PC-3 (cell line): ENCODE measurements around the gene HSH2D. TPM values are rescaled to one million over a fixed set of nuclear protein-coding genes. Genes with fewer than 3 reads are reported as not detected.

Experiments
- ATAC-seq: fragments of 200-7000 bp; cut with Tn5 transposase; 2 replicates; pipeline ENCODE4 v1.9.1; 2020; ENCODE audit warnings: mild to moderate bottlenecking, moderate library complexity
- BruUV-seq: library from RNA; stranded (reverse); fragments of 400-500 nt; replicated peaks from 2 replicates; lab custom pipeline; 2021; lab: Mats Ljungman, UMichigan
- CTCF ChIA-PET: fragments of 300-600 bp; sonication (Branson Sonifier 250); formaldehyde crosslinking; loops from one replicate; lab custom pipeline; 2022; ENCODE audit warnings: antibody characterized with exemption; lab: Charles Lee
- POLR2A ChIA-PET: fragments of 300-600 bp; sonication (Branson Sonifier 250); formaldehyde crosslinking; loops from one replicate; lab custom pipeline; 2022; ENCODE audit warnings: antibody characterized with exemption; ENCODE audit not compliant: unreplicated experiment; lab: Charles Lee
- DNase-seq: peaks from one replicate; pipeline ENCODE4 v3.0.0-alpha.2; 2015
- H2AFZ ChIP-seq: fragments of 300-600 bp; sonication (generic); 2 replicates; pipeline ENCODE4 v1.6.0; 2016; ENCODE audit warnings: antibody characterized with exemption, low read length
- H3F3A ChIP-seq: fragments of 300-600 bp; sonication (generic); one replicate; pipeline ENCODE4 v1.6.0; 2017; ENCODE audit warnings: antibody characterized with exemption, low read length, control low read depth, mild to moderate bottlenecking; ENCODE audit not compliant: unreplicated experiment
- H3K27ac ChIP-seq: fragments of 300-600 bp; sonication (generic); 2 replicates; pipeline ENCODE4 v1.5.1; 2016; ENCODE audit warnings: mild to moderate bottlenecking, low read length
- H3K27me3 ChIP-seq: fragments of 300-600 bp; sonication (generic); 2 replicates; pipeline ENCODE4 v1.6.1; 2016; ENCODE audit warnings: low read length, mixed read lengths
- H3K36me3 ChIP-seq: fragments of 300-600 bp; sonication (generic); 2 replicates; pipeline ENCODE4 v1.6.1; 2016; ENCODE audit warnings: low read depth, mixed run types, low read length, mixed read lengths
- H3K4me1 ChIP-seq: fragments of 300-600 bp; sonication (generic); 2 replicates; pipeline ENCODE4 v1.5.1; 2016; ENCODE audit warnings: low read length; ENCODE audit not compliant: insufficient read depth
- H3K4me2 ChIP-seq: fragments of 300-600 bp; sonication (generic); 2 replicates; pipeline ENCODE4 v1.6.0; 2016; ENCODE audit warnings: low read length
- H3K4me3 ChIP-seq: fragments of 300-600 bp; sonication (generic); 2 replicates; pipeline ENCODE4 v1.5.1; 2016; ENCODE audit warnings: mild to moderate bottlenecking, low read length, mixed read lengths
- H3K79me2 ChIP-seq: fragments of 300-600 bp; sonication (generic); 2 replicates; pipeline ENCODE4 v1.6.1; 2017; ENCODE audit warnings: low read length, mixed read lengths
- H3K9ac ChIP-seq: fragments of 300-600 bp; sonication (generic); 2 replicates; pipeline ENCODE4 v1.6.0; 2016; ENCODE audit warnings: mild to moderate bottlenecking, low read length
- H3K9me2 ChIP-seq: fragments of 300-600 bp; sonication (generic); replicated peaks from 2 replicates; pipeline ENCODE4 v1.6.1; 2016; ENCODE audit warnings: mixed run types, low read length, mixed read lengths
- H3K9me3 ChIP-seq: fragments of 300-600 bp; sonication (generic); 2 replicates; pipeline ENCODE4 v1.6.1; 2016; ENCODE audit warnings: low read length, mixed read lengths
- H4K20me1 ChIP-seq: fragments of 300-600 bp; sonication (generic); 2 replicates; pipeline ENCODE4 v1.6.1; 2016; ENCODE audit warnings: low read length, mixed read lengths
- CTCF ChIP-seq: fragments of 300-600 bp; sonication (generic); conservative IDR thresholded peaks from 2 replicates; pipeline ENCODE4 v1.5.1; 2017; ENCODE audit warnings: antibody characterized with exemption, low read depth, mild to moderate bottlenecking, low read length
- EZH2 ChIP-seq: fragments of 300-600 bp; sonication (generic); IDR thresholded peaks from one replicate; pipeline ENCODE4 v1.6.1; 2017; ENCODE audit warnings: antibody characterized with exemption, mild to moderate bottlenecking, low read length; ENCODE audit not compliant: unreplicated experiment
- EZH2phosphoT487 ChIP-seq: fragments of 300-600 bp; sonication (generic); IDR thresholded peaks from 2 replicates; pipeline ENCODE4 v1.6.1; 2018; ENCODE audit warnings: mild to moderate bottlenecking, antibody characterized with exemption, low read length, borderline replicate concordance
- intact Hi-C: fragments of 100-400 bp; cut with micrococcal nuclease; formaldehyde crosslinking; loops from 2 replicates; pipeline ENCODE4 v1.9.0; 2023
- total RNA-seq: library from RNA; depleted of rRNA; stranded (reverse); fragments of >200 nt; gene quantifications from 2 replicates; pipeline ENCODE4 v1.2.3, GENCODE V29; 2014

Gene HSH2D
- total RNA-seq, 1 experiment from 2014 or later = 14.5 TPM

DNA sequence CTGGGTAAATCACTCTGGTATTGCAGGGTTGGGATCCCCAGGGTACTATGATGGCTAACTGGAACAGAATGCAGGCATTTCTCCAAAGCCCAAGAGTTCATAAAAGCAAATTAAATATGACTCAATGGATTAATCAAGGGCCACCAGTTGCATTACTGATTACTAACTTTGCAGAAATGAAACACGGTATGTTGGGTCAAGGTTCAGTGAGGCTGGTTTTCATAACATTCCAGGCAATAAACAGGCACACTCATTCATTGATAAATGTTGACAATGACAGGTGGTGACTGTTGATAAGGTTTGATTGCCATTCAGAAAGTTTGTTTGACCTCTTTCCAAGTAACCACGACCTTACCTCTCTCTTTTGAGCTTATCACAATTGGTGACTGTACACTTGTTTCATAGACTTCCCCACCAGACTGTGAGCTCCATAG is 53.7 kb downstream of the HSH2D start:
- POLR2A ChIA-PET = interaction anchor here (0.7 kb wide), 1 partner anchor 10 kb away, joined by 4 read pairs; no protein-coding TSS in a partner anchor
- Histone ChIP-seq H3K4me2 (peak overlapping the region; percentile 93), H3K4me1 (peaks cover 28% of the 10 kb centered on the region), H3K36me3 (peaks cover 4% of the 10 kb centered on the region), H3K79me2 (peaks cover 26% of the 10 kb centered on the region), H3K4me3 (peak overlapping the region; percentile 86), H3K27me3 (no peaks in the 10 kb centered on the region), H3K27ac (peak overlapping the region; percentile 88), H3K9me3 (no peaks in the 10 kb centered on the region), H3K9ac (peak overlapping the region; percentile 84), H3F3A (no peaks in the 10 kb centered on the region), H4K20me1 (no peaks in the 10 kb centered on the region), H3K9me2 (no peaks in the 10 kb centered on the region), H2AFZ (peak overlapping the region; percentile 87)
- DNase-seq (peak; percentile 82), ATAC-seq (peak; percentile 50)
- CTCF ChIA-PET = interaction anchor here (0.6 to 1.0 kb wide), 3 partner anchors 11 to 825 kb away, joined by 4 to 7 read pairs (median 5); partner anchors contain the start of gene FAM32A
- no TSS peak for BruUV-seq
- no peak for TF ChIP-seq EZH2phosphoT487
- TF ChIP-seq EZH2 = no peak
- no peak for TF ChIP-seq CTCF
- intact Hi-C loops = no loop called here

DNA sequence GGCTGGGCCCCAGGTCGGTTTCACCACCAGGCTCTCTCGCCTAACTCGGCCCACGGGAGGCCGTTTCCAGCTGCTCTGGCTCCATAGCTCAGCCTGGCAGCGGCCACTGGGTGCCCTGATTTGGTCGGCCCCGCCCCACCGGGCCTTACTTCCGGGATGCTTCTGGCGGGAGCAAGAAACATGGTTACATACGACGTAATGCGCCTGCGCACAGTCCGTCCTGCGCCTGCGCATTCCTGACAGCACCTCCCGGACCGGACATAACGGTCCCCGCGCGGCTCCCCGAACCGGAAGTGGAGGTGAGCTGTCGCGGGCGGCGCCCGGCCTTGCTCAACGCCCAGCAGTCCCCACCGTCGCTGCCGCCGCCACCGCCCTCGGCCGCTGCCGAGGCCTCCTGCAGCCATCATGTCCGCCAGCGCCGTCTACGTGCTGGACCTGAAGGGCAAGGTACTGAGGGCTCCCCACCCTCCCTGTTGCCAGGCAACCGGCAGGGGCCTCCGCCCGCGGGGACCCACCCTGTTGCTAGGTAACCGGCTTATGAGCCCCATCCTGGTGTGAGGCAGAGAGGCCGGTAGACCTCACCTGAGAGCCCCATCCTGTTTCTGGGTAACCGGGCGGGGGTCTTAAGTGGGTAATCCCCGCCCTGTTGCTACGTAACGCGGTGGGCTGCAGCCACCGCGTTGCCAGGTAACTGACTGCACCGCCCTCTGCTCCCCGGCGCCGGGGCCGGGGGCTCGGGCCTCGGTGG is 54.3 kb downstream of the HSH2D start, which contains the start of gene AP1M1:
AP1M1 (plus strand) TSS at position 290 of the 748 bp plus-strand sequence; CDS start at position 406, 116 bp downstream.
- peak within 1 kb of the TSS; percentile 93 for H3K4me2 ChIP-seq
- no peak for TF ChIP-seq EZH2
- TF ChIP-seq EZH2phosphoT487 = no peak
- no peak for TF ChIP-seq CTCF
- H3K27ac ChIP-seq = peak within 1 kb of the TSS; percentile 88
- no peaks in the 10 kb centered on the region for H3K9me2 ChIP-seq
- DNase-seq (peak; percentile 99), ATAC-seq (peak; percentile 87)
- peaks cover 28% of the 10 kb centered on the region for H3K4me1 ChIP-seq
- H3K36me3 ChIP-seq = peaks cover 2% of the 10 kb centered on the region; the same call in 1 of the 2 replicates
- peaks cover 26% of the 10 kb centered on the region for H3K79me2 ChIP-seq
- no peaks in the 10 kb centered on the region for H3K27me3 ChIP-seq
- peak within 1 kb of the TSS; percentile 84 for H3K9ac ChIP-seq
- H2AFZ ChIP-seq = peak within 1 kb of the TSS; percentile 87
- ChIA-PET CTCF (interaction anchor here (0.6 to 1.0 kb wide), 3 partner anchors 12 to 824 kb away, joined by 4 to 7 read pairs (median 5); partner anchors contain the start of gene FAM32A), POLR2A (interaction anchor here (0.6 to 0.7 kb wide), 2 partner anchors 10 to 112 kb away, joined by 4 to 22 read pairs; no protein-coding TSS in a partner anchor)
- no peaks in the 10 kb centered on the region for H3F3A ChIP-seq
- intact Hi-C loops = no loop called here
- H3K4me3 ChIP-seq = peak within 1 kb of the TSS; percentile 86
- no TSS peak for BruUV-seq
- H3K9me3 ChIP-seq = no peaks in the 10 kb centered on the region
- H4K20me1 ChIP-seq = no peaks in the 10 kb centered on the region
